Subcutaneous adipose tissue (tissue), 4 donors: ENCODE data around the gene RNPS1. TPM values are rescaled to one million over a fixed set of nuclear protein-coding genes. Genes with fewer than 3 reads are reported as not detected.

Experiments used
- total RNA-seq, 4 donors: library from RNA; depleted of rRNA; stranded (reverse); fragments of >200 nt; gene quantifications; one replicate each; pipeline ENCODE4 v1.1.0, GENCODE V29; 2016
- TF ChIP-seq, protein P1 (sequence below): fragments of 450-650 bp; IDR thresholded peaks from one replicate; pipeline ENCODE4 v1.5.1; 2016; ENCODE audit warnings: low read depth, mild to moderate bottlenecking, control low read depth, antibody characterized with exemption, moderate library complexity

Gene RNPS1
- total RNA-seq, 4 donors from 2014 or later: 66.6 to 127 (median 75.3) TPM

DNA sequence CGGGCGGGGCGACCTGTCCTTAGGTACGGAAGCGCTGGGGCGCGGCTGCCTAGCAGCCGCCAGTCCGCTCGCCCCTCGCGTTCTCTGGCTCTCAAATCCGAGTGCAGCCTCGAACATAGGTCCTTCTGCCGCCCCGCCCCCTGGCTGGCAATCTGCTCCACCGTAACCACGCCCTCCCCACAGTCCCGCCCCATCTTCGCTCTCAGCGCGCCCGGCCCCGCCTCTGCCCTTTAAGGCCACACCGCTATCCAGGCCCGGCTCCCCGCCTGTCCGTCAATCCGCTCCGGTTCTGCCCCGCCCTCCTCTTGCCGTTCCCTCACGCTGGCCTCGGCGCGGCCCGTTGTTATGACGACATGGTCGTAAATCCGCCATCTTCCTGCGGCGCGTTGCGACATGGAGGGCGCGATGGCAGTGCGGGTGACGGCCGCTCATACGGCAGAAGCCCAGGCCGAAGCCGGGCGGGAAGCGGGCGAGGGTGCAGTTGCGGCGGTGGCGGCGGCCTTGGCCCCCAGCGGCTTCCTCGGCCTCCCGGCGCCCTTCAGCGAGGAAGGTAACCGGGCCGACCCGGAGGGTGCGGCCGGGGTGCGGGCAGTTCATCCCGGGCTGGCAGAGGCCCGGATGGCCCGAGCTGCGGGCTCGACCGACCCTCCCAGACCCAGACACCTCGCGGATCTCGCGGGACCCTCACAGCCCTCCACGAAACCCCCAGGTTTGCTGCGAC, 44.5 kb downstream of the RNPS1 start, which contains the start of gene E4F1:
Gene E4F1, plus strand, starts transcription at position 371 of the 721 bp plus-strand sequence. Its CDS starts 23 bp downstream, at position 394.
- TF ChIP-seq, protein P1, sequence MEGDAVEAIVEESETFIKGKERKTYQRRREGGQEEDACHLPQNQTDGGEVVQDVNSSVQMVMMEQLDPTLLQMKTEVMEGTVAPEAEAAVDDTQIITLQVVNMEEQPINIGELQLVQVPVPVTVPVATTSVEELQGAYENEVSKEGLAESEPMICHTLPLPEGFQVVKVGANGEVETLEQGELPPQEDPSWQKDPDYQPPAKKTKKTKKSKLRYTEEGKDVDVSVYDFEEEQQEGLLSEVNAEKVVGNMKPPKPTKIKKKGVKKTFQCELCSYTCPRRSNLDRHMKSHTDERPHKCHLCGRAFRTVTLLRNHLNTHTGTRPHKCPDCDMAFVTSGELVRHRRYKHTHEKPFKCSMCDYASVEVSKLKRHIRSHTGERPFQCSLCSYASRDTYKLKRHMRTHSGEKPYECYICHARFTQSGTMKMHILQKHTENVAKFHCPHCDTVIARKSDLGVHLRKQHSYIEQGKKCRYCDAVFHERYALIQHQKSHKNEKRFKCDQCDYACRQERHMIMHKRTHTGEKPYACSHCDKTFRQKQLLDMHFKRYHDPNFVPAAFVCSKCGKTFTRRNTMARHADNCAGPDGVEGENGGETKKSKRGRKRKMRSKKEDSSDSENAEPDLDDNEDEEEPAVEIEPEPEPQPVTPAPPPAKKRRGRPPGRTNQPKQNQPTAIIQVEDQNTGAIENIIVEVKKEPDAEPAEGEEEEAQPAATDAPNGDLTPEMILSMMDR: no peak

DNA sequence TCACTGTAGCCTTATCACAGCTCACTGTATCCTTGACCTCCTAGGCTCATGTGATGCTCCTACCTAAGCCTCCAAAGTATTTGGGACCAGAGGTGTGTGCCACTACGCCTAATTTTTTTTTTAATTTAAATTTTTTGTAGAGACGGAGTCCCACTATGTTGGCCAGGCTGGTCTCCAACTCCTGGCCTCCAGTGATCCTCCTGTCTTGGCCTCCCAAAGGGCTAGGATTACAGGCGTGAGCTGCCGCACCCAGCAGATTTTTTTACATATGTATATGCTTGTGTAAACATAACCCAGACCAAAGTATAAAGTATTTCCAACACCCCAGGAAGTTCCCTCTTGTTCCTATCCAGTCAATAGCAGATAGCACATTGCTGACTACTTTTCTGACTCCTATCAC, 51.6 kb downstream of the RNPS1 start:
- TF ChIP-seq, protein P1: no peak

DNA sequence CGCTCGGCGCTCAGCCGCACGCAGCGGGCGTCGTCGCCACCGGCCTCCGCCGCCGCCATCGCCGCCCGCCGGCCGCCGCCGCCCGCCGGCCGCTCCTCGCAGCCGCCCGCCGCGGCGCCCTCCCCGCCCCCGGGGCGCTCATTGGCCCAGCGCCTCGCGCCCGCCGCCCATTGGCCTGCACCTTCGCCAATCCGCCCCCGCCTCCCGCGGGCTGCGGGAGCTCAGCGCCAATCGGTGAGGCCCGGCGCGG, 53.3 kb downstream of the RNPS1 start, which contains the start of gene PGP:
Gene PGP, minus strand, starts transcription at position 122 of the 250 bp plus-strand sequence. Its CDS starts 63 bp downstream, at position 59.
- TF ChIP-seq, protein P1: no peak

DNA sequence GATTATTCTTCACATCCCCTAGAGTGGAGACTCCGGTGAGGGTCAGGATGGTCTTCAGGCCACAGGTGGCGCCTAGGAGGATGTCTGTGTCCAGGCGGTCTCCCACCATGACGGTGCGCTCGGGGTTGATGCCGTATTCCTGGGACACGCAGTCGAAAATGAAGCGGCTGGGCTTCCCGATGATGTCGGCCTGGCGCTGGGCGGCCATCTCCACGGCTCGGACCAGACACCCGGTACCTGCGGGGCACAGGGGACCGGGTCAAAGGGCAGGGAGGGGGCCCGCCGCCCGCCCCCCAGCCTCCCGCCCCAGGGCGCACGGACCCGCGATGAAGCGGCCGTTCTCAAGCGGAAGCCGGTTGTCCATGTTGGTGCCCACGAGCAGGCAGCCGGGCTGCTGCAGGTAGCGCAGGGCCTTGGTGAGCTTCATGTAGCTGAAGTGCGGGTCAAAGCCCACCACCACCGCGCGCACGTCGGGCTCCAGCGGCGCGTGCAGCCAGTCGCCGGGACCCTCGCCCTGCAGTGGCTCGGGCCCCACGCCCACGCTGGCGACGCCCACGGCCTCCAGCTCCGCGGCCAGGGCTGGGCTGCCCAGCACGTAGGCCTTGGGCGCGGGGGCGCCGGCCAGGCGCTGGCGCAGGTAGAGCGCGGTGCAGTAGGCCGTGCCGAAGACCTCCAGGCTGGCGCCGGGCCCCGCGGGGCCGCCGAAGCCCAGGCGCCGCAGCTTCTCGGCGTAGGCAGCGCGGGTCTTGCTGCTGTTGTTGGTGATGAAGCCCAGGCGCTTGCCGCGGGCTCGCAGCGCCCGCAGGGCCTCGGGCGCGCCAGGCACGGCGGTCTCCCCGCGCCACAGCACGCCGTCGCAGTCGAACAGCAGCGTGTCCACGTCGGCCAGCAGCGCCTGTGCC, 53.9 kb downstream of the RNPS1 start:
- TF ChIP-seq, protein P1: no peak

DNA sequence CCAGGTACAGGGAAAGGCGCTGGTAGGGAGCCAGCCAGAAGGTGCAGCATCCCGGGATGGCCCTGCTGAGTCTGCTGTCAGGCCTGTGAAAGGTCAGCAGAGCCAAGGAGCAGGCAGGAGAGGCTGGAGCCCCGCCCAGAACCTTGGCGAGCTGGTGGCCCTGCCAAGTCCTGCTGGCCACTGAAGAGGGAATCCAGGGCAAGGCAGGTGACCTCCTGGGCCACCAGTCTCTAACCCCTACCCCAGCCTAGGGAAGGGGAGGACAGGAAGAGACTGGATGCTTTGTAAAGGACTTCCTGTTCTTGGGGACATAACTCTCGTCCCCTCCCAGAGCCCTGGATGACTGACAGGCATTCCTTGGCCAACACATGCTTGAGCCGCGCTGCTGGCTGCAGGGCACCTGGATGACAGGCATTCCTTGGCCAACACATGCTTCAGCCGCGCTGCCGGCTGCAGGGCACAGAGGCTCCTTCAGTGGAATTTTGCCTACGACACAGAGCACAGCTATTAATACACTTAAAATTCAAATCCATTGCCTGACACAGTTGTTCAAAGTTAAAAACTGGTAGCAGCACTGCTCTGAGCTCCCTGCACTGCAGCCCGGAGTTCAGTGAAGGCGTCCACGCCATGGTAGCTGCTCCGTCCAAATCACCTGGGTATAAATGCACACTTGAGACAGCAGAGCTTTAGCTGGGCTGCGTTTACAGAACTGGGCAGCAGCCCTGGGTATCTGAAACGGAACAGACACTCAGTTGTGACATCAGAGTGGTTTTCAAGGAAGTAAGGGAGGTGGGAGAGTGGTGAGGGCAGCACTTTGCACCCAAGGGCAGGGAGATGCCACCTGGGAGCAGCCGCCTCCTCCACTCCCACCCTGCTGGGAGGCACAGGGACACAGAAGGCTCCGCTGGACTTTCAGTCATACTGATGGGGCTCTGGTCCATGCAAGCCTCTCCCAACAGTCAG, 55.3 kb downstream of the RNPS1 start:
- TF ChIP-seq, protein P1: no peak

DNA sequence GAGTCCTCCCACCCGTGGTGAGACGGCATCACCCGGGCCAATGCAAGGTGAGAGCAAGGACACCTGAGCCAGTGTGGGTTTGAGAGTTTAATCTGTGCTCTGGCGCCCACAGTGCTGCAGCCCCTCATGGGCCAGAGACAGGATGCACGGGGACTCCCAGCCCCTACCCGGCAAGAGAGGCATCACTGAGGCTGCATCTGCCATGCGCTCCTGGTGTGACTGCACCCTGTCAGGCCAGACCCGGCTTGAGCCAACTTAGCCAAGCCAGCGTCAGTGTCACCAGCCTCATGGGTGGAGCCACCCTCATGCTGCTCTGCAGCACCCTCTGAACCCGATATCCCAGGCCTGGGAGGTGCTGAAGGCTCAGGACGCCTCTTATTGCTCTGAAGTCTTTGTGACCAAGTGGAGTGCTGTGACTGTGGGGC, 56.0 kb downstream of the RNPS1 start:
- TF ChIP-seq, protein P1: no peak
